Gastrocnemius medialis (tissue), 4 donors: ENCODE data around the gene C19orf73.

Experiments
- POLR2A ChIP-seq, 2 donors: fragments of 450-650 bp; IDR thresholded peaks; one replicate each; pipeline ENCODE4 v1.6.1; 2017; ENCODE audit warnings: antibody characterized with exemption in 2 of 2, mild to moderate bottlenecking in 2 of 2, moderate library complexity in 2 of 2
- TF ChIP-seq, protein P1 (sequence below), 5 experiments: fragments of 450-650 bp in 3 of 5; fragments of 200-600 bp in 2 of 5; sonication (generic) in 2 of 5; IDR thresholded peaks in 4 of 5; conservative IDR thresholded peaks in 1 of 5; 1 replicate in 4 of 5; 2 replicates in 1 of 5; pipeline ENCODE4 v1.5.1; 2016 to 2019; ENCODE audit warnings: antibody characterized with exemption in 5 of 5, mild to moderate bottlenecking in 3 of 5, moderate library complexity in 3 of 5

- TF ChIP-seq, protein P1, sequence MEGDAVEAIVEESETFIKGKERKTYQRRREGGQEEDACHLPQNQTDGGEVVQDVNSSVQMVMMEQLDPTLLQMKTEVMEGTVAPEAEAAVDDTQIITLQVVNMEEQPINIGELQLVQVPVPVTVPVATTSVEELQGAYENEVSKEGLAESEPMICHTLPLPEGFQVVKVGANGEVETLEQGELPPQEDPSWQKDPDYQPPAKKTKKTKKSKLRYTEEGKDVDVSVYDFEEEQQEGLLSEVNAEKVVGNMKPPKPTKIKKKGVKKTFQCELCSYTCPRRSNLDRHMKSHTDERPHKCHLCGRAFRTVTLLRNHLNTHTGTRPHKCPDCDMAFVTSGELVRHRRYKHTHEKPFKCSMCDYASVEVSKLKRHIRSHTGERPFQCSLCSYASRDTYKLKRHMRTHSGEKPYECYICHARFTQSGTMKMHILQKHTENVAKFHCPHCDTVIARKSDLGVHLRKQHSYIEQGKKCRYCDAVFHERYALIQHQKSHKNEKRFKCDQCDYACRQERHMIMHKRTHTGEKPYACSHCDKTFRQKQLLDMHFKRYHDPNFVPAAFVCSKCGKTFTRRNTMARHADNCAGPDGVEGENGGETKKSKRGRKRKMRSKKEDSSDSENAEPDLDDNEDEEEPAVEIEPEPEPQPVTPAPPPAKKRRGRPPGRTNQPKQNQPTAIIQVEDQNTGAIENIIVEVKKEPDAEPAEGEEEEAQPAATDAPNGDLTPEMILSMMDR (IDR thresholded peaks at IDR 0.05 in 4 of 5, conservative IDR thresholded peaks at IDR 0.05 in 1 of 5): no peak
- TF ChIP-seq POLR2A (IDR thresholded peaks at IDR 0.05): no peak
Measured at GRCh38 chr19:49101160-49101559, 17.8 kb downstream of the C19orf73 start.
